ENCODE measurements around the gene NFU1.

The NFU1 gene

DNA sequence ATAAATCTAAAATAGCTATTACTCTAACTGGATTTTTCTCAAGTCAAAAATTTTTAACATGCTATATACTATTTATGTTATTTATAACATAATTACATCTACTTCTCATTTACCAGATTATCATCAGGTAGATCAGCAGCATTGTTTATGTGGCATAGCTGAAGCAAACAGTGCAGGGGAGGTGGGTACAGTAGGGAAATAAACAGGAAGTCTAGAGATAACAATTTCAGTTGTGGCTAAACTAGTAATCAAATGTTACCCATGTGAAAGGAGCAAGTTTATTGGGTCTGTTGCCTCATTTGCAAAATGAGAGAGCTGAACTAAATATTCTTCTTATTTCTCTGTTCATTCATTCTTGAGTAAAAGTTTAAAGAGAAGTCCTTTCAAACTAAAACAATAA lies 77.9 kb downstream of the NFU1 start:
- H3K27ac ChIP-seq (ENCODE audit: extremely low read depth, low read depth, low read length), result no peak overlapping the region
- ChIA-PET POLR2A (no interaction called here), CTCF (interaction anchor here (0.6 kb wide), 1 partner anchor 44 kb away, joined by 4 read pairs; no protein-coding TSS in a partner anchor)
- TF ChIP-seq ZNF211 (tag by site-specific recombination; IDR thresholded peaks at IDR 0.05; ENCODE audit: low read depth), result no peak
- no peak for TF ChIP-seq ZNF660 (tag by site-specific recombination; IDR thresholded peaks at IDR 0.05)
- TF ChIP-seq ZNF157 (tag by site-specific recombination; IDR thresholded peaks at IDR 0.05), result no peak
- no peak for TF ChIP-seq ZNF214 (tag by site-specific recombination; IDR thresholded peaks at IDR 0.05; ENCODE audit: borderline replicate concordance)
- TF ChIP-seq, protein P1, sequence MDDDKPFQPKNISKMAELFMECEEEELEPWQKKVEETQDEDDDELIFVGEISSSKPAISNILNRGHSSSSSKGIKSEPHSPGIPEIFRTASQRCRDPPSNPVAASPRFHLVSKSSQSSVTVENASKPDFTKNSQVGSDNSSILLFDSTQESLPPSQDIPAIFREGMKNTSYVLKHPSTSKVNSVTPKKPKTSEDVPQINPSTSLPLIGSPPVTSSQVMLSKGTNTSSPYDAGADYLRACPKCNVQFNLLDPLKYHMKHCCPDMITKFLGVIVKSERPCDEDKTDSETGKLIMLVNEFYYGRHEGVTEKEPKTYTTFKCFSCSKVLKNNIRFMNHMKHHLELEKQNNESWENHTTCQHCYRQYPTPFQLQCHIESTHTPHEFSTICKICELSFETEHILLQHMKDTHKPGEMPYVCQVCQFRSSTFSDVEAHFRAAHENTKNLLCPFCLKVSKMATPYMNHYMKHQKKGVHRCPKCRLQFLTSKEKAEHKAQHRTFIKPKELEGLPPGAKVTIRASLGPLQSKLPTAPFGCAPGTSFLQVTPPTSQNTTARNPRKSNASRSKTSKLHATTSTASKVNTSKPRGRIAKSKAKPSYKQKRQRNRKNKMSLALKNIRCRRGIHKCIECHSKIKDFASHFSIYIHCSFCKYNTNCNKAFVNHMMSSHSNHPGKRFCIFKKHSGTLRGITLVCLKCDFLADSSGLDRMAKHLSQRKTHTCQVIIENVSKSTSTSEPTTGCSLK (tag by site-specific recombination; IDR thresholded peaks at IDR 0.05), result no peak
- TF ChIP-seq, protein P2, sequence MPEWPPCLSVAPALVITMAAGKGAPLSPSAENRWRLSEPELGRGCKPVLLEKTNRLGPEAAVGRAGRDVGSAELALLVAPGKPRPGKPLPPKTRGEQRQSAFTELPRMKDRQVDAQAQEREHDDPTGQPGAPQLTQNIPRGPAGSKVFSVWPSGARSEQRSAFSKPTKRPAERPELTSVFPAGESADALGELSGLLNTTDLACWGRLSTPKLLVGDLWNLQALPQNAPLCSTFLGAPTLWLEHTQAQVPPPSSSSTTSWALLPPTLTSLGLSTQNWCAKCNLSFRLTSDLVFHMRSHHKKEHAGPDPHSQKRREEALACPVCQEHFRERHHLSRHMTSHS (tag by site-specific recombination; IDR thresholded peaks at IDR 0.05), result no peak
- TF ChIP-seq, protein P3, sequence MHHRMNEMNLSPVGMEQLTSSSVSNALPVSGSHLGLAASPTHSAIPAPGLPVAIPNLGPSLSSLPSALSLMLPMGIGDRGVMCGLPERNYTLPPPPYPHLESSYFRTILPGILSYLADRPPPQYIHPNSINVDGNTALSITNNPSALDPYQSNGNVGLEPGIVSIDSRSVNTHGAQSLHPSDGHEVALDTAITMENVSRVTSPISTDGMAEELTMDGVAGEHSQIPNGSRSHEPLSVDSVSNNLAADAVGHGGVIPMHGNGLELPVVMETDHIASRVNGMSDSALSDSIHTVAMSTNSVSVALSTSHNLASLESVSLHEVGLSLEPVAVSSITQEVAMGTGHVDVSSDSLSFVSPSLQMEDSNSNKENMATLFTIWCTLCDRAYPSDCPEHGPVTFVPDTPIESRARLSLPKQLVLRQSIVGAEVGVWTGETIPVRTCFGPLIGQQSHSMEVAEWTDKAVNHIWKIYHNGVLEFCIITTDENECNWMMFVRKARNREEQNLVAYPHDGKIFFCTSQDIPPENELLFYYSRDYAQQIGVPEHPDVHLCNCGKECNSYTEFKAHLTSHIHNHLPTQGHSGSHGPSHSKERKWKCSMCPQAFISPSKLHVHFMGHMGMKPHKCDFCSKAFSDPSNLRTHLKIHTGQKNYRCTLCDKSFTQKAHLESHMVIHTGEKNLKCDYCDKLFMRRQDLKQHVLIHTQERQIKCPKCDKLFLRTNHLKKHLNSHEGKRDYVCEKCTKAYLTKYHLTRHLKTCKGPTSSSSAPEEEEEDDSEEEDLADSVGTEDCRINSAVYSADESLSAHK (tag by site-specific recombination; IDR thresholded peaks at IDR 0.05), result no peak
- TF ChIP-seq RBAK (tag by site-specific recombination; IDR thresholded peaks at IDR 0.05), result no peak
- no peak for TF ChIP-seq ZNF394 (tag by site-specific recombination; IDR thresholded peaks at IDR 0.05; ENCODE audit: borderline replicate concordance)
- no peak for TF ChIP-seq ZNF529 (tag by site-specific recombination; IDR thresholded peaks at IDR 0.05; ENCODE audit: insufficient replicate concordance)
- TF ChIP-seq, protein P4, sequence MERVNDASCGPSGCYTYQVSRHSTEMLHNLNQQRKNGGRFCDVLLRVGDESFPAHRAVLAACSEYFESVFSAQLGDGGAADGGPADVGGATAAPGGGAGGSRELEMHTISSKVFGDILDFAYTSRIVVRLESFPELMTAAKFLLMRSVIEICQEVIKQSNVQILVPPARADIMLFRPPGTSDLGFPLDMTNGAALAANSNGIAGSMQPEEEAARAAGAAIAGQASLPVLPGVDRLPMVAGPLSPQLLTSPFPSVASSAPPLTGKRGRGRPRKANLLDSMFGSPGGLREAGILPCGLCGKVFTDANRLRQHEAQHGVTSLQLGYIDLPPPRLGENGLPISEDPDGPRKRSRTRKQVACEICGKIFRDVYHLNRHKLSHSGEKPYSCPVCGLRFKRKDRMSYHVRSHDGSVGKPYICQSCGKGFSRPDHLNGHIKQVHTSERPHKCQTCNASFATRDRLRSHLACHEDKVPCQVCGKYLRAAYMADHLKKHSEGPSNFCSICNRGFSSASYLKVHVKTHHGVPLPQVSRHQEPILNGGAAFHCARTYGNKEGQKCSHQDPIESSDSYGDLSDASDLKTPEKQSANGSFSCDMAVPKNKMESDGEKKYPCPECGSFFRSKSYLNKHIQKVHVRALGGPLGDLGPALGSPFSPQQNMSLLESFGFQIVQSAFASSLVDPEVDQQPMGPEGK (tag by site-specific recombination; IDR thresholded peaks at IDR 0.05), result no peak
- TF ChIP-seq ZNF623 (tag by site-specific recombination; IDR thresholded peaks at IDR 0.05), result no peak
- TF ChIP-seq, protein P5, sequence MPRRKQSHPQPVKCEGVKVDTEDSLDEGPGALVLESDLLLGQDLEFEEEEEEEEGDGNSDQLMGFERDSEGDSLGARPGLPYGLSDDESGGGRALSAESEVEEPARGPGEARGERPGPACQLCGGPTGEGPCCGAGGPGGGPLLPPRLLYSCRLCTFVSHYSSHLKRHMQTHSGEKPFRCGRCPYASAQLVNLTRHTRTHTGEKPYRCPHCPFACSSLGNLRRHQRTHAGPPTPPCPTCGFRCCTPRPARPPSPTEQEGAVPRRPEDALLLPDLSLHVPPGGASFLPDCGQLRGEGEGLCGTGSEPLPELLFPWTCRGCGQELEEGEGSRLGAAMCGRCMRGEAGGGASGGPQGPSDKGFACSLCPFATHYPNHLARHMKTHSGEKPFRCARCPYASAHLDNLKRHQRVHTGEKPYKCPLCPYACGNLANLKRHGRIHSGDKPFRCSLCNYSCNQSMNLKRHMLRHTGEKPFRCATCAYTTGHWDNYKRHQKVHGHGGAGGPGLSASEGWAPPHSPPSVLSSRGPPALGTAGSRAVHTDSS (tag by site-specific recombination; IDR thresholded peaks at IDR 0.05), result no peak
- H3K9me3 ChIP-seq (ENCODE audit: control insufficient read depth, insufficient read depth, low read depth, low read length), result no peaks in the 10 kb centered on the region
- no peak overlapping the region for H3K4me3 ChIP-seq (ENCODE audit: low read depth, low read length)
- peaks cover 85 to 92% of the 10 kb centered on the region in 2 experiments for H3K36me3 ChIP-seq (ENCODE audit: control insufficient read depth in 2 of 2, insufficient read depth in 1 of 2, low read length in 2 of 2)
- no peaks in the 10 kb centered on the region for H3K4me1 ChIP-seq (ENCODE audit: control insufficient read depth, insufficient read depth, low read length)

DNA sequence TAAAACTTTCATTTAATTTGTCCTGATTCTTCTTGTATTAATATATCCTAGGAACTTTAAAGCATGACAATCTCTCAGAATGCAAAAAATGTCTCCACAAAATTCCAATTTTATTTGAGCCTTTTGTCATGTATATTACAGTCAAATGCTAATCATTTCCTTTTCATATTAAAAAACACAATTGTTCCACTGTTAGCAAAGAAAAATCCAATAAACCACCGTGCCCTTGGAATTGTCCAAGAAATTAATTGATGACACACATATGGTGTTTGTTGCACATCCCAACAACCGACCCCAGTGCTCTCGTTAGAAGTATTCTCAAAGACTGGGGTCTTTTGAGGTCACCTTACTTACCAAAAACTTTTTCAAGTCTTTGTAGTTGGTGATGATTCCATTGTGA lies 78.3 kb downstream of the NFU1 start:
- TF ChIP-seq, protein P6, sequence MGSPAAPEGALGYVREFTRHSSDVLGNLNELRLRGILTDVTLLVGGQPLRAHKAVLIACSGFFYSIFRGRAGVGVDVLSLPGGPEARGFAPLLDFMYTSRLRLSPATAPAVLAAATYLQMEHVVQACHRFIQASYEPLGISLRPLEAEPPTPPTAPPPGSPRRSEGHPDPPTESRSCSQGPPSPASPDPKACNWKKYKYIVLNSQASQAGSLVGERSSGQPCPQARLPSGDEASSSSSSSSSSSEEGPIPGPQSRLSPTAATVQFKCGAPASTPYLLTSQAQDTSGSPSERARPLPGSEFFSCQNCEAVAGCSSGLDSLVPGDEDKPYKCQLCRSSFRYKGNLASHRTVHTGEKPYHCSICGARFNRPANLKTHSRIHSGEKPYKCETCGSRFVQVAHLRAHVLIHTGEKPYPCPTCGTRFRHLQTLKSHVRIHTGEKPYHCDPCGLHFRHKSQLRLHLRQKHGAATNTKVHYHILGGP (tag by site-specific recombination; IDR thresholded peaks at IDR 0.05), result no peak
- no peak for TF ChIP-seq ZFP37 (tag by site-specific recombination; IDR thresholded peaks at IDR 0.05)
- no peak for TF ChIP-seq ZNF404 (tag by site-specific recombination; IDR thresholded peaks at IDR 0.05)
- TF ChIP-seq ZNF426 (tag by site-specific recombination; IDR thresholded peaks at IDR 0.05), result no peak
- TF ChIP-seq, protein P4 (tag by site-specific recombination; IDR thresholded peaks at IDR 0.05), result no peak
- no peak for TF ChIP-seq MYNN (tag by site-specific recombination; IDR thresholded peaks at IDR 0.05; ENCODE audit: borderline replicate concordance)
- Histone ChIP-seq H3K4me1 (ENCODE audit: control insufficient read depth, insufficient read depth, low read length) (no peaks in the 10 kb centered on the region), H3K27ac (ENCODE audit: extremely low read depth, low read depth, low read length) (no peak overlapping the region), H3K4me3 (ENCODE audit: low read depth, low read length) (no peak overlapping the region), H3K9me3 (ENCODE audit: control insufficient read depth, insufficient read depth, low read depth, low read length) (no peaks in the 10 kb centered on the region), H3K36me3 (ENCODE audit: control insufficient read depth in 2 of 2, insufficient read depth in 1 of 2, low read length in 2 of 2) (peaks cover 88 to 92% of the 10 kb centered on the region in 2 experiments)
- ChIA-PET CTCF (interaction anchor here (0.6 kb wide), 1 partner anchor 43 kb away, joined by 4 read pairs; no protein-coding TSS in a partner anchor), POLR2A (no interaction called here)
